D721Med (cell line): ENCODE measurements around the gene DNTT.

ENCODE experiments used
- DNase-seq: peaks from one replicate; pipeline ENCODE4 v3.0.0; 2011; ENCODE audit warnings: low spot score; ENCODE audit not compliant: insufficient read length
- FAIRE-seq: peaks from 2 replicates; lab custom pipeline; 2011; peaks lifted over from hg19 to GRCh38; lab: Jason Lieb, UNC
- TF ChIP-seq, protein P1 (sequence below): IDR thresholded peaks from 2 replicates; pipeline ENCODE4 v1.5.1; 2012; ENCODE audit warnings: mild to moderate bottlenecking, control low read depth; ENCODE audit not compliant: insufficient read depth; ENCODE audit errors: missing control alignments

Gene DNTT

DNA sequence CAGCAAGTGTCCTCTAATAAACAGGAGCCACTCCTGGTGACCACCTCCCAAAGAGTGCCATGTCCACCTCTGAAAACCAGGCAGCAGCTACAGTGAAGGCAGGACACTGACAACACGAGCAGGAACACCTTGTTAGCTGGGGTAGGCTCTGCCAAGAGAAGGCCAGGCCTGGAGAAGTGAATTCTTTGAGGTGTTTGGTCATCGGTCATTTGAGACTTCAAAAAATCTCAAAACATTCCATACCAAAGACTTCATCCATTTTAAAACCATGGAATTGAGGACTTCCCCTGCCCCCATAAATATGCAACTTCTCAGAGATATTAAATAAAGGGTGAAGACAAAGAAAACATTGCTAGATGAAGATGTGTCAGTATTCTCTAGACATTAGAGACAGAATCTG is 82.9 kb downstream of the DNTT start:
- FAIRE-seq (no peak), DNase-seq (no peak)
- TF ChIP-seq, protein P1, sequence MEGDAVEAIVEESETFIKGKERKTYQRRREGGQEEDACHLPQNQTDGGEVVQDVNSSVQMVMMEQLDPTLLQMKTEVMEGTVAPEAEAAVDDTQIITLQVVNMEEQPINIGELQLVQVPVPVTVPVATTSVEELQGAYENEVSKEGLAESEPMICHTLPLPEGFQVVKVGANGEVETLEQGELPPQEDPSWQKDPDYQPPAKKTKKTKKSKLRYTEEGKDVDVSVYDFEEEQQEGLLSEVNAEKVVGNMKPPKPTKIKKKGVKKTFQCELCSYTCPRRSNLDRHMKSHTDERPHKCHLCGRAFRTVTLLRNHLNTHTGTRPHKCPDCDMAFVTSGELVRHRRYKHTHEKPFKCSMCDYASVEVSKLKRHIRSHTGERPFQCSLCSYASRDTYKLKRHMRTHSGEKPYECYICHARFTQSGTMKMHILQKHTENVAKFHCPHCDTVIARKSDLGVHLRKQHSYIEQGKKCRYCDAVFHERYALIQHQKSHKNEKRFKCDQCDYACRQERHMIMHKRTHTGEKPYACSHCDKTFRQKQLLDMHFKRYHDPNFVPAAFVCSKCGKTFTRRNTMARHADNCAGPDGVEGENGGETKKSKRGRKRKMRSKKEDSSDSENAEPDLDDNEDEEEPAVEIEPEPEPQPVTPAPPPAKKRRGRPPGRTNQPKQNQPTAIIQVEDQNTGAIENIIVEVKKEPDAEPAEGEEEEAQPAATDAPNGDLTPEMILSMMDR, result no peak

DNA sequence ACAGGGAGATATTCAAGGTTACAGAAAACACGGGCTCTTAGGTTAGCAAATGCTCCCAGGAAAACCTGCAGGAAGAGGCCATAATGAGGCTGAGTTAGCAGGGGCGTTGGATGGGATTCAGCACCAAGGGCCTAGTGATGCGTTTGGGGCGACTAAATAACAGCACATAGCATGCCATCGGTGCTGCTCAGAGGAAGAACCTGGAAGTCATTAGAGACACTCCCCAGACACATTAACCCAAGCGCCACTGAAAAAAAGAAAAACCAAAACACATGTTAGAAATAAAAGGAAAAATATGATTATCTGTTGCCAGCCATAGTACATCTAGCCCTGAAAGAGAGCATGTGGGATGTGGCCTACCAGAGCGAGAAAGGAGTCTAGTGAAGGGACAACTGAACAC is 83.4 kb downstream of the DNTT start:
- TF ChIP-seq, protein P1, result no peak
- FAIRE-seq (no peak), DNase-seq (no peak)
